GM10266 (cell line): ENCODE data around the gene CDKAL1.
"Not testable (repeated sequence)": the region's sequence is repeated elsewhere in the genome, so short reads cannot be mapped to it uniquely, and the experiment has no call there.

Experiments used
- DNase-seq: peaks from one replicate; pipeline ENCODE4 v3.0.0; 2012; ENCODE audit errors: extremely low spot score
- TF ChIP-seq, protein P1 (sequence below): IDR thresholded peaks from 2 replicates; pipeline ENCODE4 v1.5.1; 2012; ENCODE audit warnings: mild to moderate bottlenecking, low read depth; ENCODE audit not compliant: control insufficient read depth, insufficient read depth; ENCODE audit errors: missing control alignments

CDKAL1 gene

DNA sequence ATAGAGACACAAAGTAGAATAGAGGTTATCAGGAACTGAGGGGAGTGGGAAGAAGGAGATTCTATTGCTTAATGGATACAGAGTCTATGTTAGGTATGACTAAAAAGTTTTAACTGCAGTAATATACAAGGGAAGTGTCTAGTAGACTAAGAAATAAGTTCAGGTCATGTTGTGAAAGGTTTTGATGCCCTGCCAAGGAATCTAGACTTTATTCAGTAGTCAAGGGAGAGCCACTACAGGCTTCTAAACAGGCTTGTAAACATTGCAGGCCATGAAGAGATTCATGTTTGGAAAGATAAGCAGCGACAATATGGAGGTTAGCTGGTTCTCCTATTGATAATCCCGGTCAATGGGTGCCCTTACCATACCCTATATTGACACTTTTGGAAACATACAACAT, 706.5 kb downstream of the CDKAL1 start:
- no peak for DNase-seq
- TF ChIP-seq, protein P1, sequence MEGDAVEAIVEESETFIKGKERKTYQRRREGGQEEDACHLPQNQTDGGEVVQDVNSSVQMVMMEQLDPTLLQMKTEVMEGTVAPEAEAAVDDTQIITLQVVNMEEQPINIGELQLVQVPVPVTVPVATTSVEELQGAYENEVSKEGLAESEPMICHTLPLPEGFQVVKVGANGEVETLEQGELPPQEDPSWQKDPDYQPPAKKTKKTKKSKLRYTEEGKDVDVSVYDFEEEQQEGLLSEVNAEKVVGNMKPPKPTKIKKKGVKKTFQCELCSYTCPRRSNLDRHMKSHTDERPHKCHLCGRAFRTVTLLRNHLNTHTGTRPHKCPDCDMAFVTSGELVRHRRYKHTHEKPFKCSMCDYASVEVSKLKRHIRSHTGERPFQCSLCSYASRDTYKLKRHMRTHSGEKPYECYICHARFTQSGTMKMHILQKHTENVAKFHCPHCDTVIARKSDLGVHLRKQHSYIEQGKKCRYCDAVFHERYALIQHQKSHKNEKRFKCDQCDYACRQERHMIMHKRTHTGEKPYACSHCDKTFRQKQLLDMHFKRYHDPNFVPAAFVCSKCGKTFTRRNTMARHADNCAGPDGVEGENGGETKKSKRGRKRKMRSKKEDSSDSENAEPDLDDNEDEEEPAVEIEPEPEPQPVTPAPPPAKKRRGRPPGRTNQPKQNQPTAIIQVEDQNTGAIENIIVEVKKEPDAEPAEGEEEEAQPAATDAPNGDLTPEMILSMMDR = no peak

DNA sequence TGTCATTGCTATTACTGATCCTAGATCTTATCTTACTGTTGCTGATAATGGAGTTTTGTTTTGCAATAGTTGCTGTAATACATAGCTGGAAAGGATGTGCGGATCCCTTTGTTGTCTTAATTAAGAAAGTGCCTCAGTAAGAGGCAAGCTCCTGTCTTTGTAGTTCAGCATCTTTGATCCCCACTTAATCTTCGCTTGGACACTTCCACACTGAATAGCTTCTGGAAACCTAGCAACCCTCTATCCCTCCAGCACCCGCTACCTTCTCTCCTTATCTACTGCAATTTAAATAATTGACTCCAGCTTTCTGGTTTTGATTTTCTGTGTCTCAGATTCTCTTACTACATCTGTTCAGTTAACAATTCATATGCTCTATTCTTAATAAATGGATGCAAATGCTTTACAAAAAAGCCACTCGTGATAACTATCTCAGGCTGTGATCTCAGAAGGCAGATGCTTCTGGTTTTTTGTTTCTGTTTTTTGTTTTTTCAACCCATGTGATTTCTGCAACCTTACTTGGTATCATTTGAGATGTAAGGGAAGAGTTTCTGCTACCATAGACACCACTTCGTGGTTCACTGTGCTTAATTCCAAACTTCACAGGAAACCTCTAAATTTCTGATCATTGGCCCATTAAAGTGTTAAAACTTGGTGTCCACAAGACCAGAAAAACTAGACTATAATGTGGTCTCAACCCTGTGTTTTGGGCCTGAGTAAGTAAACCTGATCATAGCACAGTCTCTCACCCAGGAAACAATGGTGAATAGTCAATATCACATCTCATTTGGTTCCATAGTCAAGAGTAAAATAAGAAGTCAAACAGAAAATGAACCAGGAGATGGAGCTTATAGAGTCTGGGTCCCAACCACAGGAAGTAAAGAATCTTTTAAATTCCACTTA, 707.2 kb downstream of the CDKAL1 start:
- DNase-seq = no peak
- TF ChIP-seq, protein P1 = no peak

DNA sequence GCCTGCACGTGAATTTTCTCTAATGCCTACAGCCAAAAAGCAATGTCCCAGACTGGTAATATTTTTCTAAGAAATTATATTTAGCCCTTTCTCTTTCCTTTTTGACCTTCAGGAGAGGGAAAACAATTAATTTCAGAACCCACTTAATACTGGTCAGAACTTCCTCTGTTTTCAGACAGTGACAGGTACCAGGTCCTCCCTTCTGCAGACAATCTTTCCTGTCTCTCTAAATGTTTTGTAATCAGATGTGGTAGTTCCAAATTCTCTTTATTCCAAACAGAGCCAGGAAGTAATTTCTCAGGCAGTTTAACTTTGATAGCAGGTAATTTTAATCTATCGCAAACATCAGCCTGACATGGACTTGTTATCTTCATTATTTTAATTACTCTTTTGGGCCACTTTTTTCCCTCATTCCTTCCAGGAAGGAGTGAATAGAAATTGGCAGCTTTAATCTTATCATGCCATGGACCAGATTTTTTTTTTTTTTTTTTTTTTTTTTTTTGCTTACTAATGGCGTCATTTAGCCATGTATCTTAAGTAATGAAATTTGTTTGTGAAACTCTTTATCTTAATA, 710.7 kb downstream of the CDKAL1 start:
- TF ChIP-seq, protein P1 = no peak
- DNase-seq = no peak

DNA sequence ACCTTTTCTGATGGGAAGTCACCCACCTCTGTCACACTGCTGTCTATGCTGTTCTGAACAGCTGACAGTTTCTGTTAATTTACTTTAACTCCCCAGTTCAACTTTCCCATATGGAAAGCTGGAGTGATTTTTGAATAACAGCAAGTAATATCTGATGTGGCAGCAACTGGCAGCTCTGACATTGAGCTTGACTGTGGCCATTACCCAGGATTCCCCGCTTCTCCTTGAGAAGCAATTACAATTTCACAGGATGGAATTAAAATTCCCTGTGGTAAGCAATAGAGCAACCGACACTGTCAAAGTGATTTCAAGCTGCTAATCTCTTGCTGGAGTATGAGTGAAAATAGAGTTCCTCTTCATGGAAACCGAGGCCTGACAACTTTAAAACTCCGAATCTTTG, 711.2 kb downstream of the CDKAL1 start:
- TF ChIP-seq, protein P1 = no peak
- no peak for DNase-seq

DNA sequence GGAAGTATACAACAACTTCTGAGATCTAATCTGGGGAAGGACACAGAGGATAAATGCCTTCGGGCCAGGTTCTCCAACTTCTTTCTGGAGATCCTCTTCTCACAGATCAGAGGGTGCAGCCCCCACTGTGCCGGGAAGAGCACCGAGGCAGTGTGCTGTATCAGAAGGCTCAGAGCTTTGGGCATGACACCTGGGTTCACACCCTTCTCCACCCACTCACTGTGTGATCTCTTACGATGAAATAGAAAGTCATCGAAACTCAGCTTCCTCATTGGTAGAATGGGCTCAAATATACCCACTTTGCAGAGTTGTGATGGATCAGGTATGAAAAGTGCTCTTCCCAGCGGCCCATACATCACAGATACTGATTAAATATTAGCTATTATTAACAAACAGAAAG, 711.8 kb downstream of the CDKAL1 start:
- DNase-seq = no peak
- TF ChIP-seq, protein P1 = no peak

DNA sequence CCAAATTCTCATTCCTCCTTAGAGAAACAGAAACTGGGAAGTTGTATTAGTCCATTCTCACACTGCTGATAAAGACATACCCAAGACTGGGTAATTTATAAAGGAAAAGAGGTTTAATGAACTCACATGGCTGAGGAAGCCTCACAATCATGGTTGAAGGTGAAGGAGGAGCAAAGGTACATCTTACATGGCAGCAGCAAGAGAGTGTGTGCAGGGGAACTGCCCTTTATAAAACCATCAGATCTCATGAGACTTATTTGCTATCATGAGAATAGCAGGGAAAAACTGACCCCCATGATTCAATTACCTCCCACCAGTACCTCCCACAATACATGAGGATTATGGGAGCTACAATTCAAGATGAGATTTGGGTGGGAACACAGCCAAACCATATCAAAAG, 720.2 kb downstream of the CDKAL1 start:
- DNase-seq = not testable (repeated sequence)

DNA sequence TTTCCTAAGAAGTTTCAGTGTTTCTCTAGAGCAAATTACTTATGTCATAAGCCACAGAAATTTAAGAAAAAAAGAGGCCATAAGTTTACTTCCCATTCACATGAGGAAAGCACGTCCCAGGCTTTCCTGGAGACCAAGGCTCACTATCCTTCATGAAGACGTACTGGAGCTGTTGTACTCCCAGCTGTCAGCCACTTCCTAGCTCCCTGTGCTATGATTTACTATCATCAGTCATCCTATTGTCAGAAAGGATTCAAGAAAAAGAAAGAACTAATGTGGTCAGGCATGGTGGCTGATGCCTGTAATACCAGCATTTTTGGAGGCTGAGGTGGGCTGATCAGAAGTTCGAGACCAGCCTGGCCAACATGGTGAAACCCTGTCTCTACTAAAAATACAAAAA, 721.9 kb downstream of the CDKAL1 start:
- DNase-seq = no peak
- TF ChIP-seq, protein P1 = no peak
